Activated gamma-delta T cell (primary cell): Measurements from ENCODE around the gene GRAMD1B.
"Not testable (repeated sequence)": the region's sequence is repeated elsewhere in the genome, so short reads cannot be mapped to it uniquely, and the experiment has no call there.

Source experiments
- DNase-seq: peaks from one replicate; lab custom pipeline; 2025; lab: John Stamatoyannopoulos, UW

GRAMD1B gene

DNA sequence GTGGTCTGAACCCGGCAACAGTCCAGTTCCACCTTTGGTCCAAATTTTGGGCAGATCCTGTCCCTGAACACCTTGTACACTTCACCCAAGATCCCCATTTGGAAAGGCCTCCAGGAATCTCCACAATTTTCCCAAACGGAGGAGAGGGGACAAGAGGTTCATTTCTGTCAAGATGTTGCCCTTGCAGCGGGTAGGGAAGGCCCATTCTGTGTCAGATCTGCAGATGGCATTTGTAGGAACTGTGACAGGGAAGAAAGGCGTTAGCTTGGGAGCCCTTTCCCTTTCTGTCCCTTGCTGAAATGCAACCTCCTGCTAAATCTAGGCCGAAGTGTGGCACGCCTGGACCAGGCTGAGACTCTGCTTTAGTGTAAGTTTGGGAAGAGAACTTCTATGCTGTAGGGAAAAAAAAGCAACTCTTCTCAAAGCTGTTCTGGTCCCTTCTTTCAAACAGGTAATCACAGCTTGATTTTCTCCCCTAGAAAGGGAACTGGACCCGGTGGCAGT lies 138.3 kb downstream of the GRAMD1B start:
- DNase-seq = no peak

DNA sequence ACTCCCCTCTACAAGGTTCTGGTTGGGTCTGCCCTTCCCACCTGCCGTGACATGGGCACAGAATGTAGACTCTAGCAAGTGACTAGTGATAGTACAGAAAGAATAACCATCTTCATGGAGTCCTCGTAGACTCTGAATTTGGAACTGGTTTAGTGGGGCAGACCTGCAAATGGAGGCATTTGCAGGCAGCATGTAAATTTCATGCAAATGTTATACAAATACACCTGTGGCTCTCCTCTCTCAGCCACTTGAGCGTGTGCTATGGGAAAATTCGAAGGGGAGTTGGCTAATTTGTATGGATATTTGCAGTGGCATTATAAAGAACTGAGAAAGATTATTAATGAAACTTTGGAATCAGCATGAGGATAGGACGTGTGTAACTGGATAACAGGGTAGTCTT lies 139.3 kb downstream of the GRAMD1B start:
- DNase-seq = no peak

DNA sequence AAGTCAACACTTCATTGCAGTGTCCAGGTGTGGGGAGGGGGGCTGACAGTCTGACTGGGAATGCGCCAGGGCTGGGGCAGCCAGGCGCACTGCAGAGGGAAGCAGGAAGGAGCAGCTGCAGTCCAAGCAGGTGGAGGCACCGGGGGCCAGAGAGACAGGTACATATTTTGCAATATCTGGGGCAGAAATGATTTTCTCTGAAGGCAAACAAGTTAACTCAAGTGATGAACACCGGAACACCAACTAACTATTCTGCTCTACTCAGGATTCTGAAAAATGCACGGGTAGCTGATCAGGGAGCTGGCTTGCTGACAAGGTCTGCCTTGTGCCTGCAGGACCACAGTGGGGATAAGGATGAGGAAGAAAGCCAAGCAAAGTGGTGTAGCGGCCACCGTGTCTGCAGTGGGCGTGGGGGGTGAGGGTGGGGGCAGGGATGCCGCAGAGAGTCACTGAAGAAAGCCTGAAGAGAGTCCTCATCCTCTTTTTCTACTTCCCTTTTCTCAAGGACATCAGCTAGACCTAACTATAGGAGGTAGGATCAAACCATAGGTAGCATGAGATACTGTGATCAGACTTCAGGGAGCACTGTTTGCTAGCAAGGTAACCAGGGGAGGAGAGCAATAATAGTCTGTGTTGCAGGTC lies 141.0 kb downstream of the GRAMD1B start:
- no peak for DNase-seq

DNA sequence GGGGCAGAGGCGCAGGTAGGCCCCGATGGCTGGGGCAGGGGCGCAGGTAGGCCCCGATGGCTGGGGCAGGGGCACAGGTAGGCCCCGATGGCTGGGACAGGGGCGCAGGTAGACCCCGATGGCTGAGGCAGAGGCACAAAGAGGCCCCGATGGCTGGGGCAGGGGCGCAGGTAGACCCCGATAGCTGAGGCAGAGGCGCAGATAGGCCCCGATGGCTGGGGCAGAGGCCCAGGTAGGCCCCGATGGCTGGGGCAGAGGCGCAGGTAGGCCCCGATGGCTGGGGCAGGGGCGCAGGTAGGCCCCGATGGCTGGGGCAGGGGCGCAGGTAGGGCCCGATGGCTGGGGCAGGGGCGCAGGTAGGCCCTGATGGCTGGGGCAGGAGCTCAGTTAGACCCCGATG lies 142.7 kb downstream of the GRAMD1B start:
- not testable (repeated sequence) for DNase-seq

DNA sequence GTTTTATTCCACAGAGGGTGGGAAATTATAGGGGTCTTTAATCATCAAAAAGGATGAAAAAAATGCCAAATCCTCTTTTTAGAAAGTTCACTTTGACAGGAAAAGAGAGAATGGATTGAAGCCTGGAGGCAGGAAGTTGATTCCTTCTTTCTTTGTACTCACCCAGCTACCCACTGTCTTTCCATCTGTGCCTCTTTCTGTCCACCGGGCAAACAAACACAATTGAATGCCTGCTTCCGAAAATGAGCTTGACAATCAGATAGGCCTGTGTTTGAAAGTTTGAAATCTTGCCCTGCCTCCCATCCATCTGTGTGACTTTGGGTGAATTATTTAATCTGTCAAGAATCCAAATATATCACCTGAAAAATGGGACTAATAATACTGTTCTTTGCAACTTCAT lies 143.2 kb downstream of the GRAMD1B start:
- no peak for DNase-seq

DNA sequence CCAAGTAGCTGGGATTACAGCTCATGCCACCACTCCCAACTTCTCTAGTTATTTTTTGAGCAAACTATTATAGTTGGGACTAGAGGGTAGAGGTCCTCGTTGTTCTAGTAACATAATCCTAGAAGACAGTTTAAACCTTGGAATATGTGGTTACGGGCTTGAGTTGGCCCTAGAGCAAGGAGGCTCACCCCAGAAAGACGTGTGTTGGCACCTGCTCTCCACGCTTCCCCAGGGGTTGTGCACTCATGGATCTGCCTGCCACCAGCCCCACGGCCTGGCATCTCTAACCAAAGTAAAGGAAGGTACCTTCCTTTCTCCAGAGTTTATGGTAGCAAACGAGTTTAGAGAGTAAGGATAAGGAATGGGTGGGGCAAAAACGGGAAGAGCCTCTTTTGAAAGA lies 145.4 kb downstream of the GRAMD1B start:
- no peak for DNase-seq

DNA sequence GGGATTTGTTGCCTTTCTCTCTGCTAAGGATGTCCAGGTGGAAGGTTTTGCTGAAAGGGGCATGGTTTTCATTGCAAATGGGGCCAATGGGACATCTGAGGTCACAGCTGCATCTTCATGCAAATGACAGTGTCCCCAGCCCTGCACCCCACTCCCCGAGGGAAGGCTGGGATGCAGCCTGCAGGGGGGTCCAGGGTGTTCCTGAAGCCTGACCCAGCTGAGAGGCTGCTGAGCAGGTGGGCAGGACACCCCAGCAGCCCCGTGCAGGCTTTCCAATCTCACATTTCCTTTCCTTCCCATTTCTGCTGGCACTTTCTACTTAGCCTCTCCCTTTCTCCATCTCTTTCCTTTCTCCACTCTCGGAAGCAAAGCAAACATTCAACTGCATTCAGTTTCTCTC lies 146.0 kb downstream of the GRAMD1B start:
- no peak for DNase-seq

DNA sequence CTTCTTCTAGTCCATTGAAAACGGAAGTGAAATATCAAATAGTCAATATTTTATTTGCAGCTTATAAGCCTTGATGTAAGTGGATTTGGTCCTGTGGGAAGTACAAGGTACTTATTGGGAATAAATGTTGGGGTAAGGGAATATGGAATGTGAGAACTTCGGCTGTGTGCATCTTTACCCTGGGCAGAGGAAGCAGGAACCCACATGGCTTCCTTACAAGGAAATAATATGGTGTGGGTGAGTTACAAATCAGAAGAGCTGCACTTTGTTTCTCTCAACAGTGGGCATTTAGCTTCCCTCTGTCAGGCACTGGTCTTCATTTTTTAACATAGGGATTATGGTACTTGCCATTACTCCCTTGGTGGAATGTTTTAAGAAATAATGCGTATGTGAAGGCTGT lies 146.4 kb downstream of the GRAMD1B start:
- no peak for DNase-seq

DNA sequence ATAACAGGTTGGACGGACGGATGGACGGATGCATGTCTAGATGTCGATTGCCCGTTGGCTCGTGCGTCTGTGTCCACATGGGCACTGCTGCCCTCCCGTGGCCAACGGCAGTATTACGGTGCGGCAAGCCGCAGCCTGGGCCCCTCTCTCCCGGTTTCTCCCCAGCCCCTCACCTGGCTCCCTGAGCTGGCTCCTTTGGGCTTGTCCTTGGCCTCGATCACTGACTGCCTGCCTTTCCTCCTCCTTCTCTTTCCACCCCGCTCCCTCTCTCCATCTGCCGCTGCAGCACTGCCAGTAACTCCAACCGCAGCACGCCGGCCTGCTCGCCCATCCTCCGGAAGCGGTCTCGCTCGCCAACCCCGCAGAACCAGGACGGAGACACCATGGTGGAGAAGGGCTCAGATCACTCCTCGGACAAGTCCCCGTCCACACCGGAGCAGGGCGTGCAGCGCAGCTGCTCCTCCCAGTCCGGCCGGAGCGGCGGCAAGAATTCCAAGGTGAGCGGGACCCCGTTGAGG lies 147.1 kb downstream of the GRAMD1B start:
- peak; percentile 18 for DNase-seq

DNA sequence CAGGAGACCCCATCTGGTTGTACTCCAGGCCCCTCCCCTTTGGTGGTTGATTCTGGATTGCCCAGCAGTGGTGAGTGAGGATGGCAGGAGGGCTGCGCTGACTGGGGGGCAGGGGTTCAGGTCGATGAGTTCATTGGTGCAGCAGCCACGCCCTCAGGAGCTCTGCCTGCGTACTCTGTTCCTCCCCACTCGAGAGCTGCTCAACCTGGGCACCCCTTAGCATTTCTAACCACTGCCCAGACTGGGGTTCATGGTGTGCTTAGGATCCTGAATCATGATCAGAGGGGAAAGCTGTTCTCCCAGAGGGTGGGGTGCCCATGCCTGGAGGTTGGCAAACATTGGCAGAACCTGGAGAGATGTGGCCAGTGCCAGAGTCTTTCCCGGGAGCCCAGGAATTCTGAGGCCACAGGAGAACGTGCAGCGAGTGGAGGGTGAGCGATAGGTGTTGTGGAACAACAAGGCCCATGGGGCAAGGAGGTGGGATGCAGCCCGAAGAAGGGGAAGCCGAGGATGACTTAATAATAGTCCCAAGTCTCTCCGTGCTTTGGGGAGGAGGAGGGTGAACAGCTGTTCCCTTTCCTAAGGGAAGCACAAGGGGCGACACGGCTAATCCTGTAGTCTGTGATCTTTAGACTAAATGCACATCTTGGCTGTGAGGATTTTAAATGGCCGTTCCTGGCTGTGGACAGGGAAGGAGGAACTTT lies 148.9 kb downstream of the GRAMD1B start:
- no peak for DNase-seq

DNA sequence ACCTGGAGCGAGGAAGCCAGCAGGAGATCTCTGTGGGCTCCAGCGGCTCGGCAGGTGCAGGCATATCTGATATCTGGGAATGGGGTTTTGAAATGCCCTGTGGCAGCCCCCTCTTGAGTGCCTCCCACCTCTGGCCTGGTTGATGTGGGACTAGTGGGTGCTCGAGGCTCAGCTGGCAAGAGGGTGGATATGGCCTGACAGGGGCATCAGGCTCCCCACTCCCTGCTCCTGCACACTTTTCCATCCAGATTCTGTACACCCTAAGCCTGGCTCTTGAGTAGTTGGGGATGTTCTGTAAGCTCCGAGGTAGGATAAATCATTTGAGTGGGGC lies 149.4 kb downstream of the GRAMD1B start:
- no peak for DNase-seq

DNA sequence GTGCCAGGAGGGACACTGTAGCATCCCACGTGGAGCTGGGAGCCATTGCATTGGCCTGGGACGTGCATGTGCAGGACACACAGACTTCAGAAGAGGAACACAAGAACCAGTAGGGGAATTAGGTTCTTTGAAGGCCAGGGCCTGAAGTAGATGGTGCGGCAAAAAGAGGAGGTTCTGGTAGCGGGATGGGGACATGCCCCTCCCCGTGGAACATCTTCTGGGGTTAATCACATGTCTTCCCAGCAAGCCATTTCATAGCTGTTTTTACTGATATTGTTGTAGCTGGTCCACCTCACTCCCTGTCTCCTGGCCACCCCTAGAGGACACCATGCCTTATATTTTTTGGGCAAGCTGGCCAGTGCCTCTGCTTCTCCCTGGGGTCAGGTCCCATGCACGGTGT lies 150.1 kb downstream of the GRAMD1B start:
- no peak for DNase-seq

DNA sequence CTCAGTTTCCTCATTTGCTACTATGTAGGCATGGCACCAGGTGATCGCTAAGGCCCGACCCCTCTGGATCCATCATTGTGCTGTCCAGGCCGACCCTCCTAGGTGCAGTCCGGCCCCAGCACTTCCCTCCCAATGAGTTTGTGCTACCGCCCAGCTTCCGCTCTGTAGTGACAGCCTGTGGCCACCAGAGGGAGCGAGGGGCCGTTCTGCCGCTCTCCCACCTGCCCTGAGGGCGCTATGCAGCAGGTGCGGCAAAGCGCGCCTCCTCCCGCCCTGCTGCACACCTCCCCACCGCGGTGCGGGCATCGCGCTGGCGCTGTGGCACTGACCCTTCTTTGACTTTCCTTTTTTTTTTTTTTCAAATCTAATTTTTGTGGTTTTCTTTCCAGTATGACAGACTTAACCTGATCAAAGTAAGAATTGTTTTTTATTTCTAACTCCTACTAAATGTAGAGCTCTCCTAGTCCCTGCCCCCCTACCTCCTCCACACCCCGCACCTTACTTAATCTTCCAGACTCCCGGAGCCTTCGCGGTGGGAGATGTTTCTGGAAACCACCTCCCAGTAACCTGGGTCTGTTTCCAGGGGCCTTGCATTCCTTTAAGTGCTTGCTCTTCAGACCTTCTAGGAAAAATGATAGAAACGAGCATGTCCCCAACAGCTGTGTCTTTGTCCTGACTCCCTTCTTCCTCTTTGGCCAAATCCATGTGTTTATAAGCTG lies 150.6 kb downstream of the GRAMD1B start:
- peak; percentile 31 for DNase-seq

DNA sequence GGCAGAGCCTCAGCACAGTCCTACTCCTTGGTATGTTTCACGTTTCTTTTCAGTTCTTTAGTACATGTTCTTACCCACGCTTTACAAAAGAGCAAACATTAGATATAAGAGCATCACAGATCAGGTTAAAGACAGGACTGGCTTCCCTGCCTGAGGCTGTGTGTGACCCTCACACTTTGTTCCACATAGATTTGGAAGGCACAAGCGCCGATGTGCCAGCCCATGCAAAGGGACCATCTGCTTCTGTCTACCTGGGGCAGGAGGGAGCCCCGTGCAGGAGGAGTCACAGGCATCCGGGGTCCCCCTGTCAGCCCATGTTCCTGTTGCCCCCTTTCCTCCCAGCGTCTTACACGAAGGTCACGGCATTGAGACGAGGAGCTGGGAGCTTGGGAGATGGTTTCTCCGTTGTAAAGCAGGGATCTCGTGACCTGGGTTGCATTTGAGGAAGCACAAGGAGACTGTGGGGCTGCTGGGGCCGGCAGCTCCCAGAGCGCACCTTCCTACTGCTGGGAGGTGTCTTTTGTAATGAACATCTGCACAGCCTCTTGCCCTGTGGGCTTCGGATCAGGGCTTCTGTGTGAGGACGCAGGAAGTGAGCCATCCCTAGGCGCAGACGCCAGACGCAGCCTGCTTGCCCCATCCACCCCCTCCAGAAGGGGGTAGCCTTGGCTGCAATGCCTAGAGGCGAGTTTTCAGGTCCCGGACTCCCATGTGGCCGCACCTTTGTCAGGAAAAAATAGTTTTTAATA lies 151.8 kb downstream of the GRAMD1B start:
- no peak for DNase-seq

DNA sequence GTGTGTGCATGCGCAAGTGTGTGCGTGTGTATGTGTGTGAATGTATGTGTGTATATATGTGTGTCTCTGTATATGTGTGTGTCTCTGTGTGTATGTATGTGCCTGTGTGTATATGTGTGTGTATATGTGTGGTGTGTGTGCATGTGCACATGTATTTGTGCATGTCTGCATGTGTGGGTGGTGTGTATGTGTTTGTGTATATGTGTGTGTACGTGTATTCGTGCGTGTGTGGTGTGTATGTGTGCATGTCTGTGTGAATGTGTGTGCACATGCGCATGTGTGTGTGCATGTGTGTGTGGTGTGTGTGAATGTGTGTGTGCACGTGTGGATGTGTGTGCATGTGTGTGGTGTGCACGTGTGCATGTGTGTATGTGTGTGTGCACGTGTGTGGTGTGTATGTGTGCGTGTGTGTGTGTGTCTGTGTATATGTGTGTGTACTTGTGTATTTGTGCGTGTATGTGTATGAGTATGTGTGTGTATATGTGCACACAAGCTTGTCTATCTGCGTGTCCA lies 153.0 kb downstream of the GRAMD1B start:
- no peak for DNase-seq

DNA sequence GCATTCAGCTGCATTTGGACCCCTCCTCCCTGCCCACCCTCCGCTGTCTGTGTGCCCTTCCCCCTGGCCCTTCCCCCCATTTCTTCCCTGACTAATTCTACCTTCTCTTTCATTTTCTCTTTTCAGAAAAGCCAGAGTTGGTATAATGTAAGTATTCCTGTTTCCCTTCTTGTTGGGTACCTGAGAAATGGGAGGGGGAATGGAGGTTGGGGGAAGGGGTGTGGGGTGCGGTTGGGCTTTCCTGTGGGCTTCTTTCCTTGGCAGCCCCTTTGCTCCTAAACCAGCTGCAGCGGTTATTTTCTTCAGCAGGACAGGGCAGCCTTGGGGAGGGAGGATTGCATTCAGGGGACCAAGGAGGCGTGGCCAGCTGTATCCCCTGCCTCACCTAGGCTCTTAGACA lies 154.1 kb downstream of the GRAMD1B start:
- DNase-seq = no peak

DNA sequence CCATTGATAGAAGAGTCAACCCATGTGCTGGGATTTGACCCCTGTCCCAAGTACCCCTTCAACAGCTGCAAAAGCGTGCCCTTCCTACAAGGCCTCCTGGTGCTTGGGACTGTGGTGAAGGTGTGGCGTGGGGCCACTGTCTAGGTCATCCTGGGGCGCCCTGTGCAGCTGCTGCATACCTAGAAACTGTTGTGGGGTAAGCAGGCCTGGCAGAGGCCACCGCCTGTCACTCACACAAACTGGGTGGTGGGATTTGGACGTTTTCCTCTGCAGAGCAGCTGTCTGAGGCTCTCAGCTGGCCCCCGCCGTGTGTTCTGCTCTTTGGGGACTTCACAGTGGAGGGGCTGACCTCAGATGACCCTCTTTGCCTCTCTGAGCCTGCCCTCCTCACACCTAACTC lies 154.7 kb downstream of the GRAMD1B start:
- DNase-seq = no peak

DNA sequence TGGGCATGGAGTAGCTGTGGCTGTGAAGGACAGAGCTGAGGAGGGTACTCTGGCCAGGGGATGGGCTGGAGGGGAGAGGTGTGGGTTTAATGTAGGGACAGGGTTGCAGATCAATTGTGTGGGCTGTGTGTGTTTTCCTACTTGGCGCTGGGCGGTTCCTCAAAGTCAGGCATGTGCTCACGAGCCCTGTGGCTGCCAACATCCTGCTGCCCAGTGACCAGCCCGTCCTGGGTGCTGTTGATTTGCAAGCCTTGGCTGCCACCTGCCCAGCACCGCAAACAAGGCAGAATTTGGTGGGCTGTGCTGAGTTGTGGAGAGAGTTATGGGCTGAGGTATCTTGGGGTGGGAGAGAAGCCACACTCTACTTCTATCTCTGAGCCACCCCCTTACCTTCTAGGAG lies 155.1 kb downstream of the GRAMD1B start:
- no peak for DNase-seq

DNA sequence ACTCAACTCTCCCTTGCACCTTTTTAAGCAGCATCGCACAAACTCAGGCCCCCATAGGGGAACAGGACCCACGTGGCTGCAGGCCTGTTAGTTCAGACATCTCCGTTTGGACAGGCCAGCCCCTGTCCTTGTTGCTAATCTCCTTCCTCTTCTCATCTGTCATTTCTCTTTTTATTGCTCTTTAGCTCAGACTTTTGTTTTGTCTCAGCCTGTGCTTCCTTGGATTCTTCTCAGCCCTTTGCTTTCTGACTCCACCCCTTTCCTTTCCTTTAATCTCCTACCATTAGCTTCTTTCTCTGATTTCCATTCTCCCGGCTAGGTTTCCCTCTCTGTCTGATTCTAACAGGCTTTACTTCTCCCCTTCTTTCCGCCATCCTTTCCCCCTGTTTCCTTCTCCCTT lies 155.6 kb downstream of the GRAMD1B start:
- no peak for DNase-seq

DNA sequence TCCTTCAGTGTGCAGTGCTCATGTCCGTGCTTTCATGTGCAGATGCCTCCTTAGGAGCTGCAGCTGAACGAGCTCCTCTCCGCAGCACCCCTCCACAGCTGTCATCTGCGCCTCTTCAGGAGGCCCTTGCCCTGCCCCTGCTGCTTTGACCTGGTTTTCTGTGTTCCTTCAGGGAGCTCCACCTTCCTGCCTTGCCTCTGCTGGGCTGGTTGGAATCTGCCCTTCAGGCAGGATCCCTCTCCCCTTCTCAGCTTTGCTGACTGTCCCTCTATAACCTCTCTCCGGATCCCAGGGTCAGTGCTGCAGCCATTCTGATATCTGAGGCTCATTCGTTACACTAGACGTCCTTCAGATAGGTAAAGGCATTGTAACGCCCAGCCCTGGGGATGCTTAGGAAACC lies 156.5 kb downstream of the GRAMD1B start:
- DNase-seq = no peak

DNA sequence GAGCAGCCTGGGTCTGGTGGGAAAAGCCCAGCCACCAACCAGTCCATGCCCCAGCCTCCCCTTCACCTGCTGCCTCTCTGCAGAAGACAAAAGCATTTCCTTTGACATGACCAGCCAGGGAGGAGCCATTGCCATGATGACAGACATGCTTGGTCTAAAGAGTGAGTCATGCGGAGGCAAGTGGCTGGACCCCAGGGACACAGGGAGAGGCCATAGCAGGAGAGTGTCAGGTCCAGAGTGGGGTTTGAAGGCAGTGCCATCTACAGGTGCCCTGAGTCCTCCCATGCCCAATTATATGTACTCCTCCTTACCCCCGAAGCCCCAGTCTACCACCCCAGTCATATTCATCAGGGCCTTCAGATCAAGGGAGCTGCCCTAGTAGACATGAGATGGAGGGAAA lies 157.0 kb downstream of the GRAMD1B start:
- no peak for DNase-seq

DNA sequence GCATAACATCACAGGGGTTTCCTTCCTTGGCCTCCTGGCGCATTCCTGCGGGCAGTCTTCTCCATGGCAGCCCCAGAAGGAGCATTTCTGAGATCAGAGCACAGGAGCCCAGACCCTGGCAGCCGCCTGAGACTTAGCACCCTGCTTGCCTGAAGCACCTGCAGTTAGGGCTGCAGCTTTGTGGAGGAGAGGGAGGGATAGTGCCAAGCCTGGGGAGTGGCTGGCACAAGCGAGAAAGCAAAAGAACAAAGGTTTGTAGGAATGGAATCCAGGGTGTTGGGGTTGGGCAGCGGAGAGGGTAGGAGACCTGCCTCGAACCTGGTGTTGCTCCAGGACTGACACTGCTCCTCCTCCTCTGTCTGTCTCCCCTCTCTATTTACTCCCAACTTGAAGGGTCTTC lies 157.5 kb downstream of the GRAMD1B start:
- no peak for DNase-seq
